GM18867 (cell line): ENCODE results near the gene DYNC1I1.

Source experiments
- ATAC-seq: cut with Tn5 transposase; IDR thresholded peaks from one replicate; pipeline ENCODE4 v1.9.1; 2021; ENCODE audit warnings: mild to moderate bottlenecking, moderate library complexity; ENCODE audit not compliant: unreplicated experiment

The DYNC1I1 gene

DNA sequence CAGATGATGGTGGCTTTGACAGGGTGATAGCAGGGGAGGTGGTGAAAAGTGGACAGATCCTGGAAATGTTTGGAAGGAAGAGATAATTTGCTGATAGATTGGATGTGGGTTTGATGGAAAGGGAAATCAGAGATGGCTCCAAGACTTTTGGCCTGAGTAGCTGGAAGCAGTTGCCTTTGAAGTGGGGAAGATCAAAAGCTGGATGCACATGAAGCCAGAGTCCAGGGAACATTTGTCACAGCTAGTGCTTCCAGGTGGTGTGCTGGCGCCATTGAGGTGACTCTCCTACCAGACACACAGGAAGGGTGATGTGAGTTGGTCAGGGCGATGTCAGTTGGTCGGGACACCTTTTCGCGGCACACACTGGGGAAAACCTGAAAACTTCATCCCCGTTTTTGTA lies 15.9 kb downstream of the DYNC1I1 start:
- no peak for ATAC-seq

DNA sequence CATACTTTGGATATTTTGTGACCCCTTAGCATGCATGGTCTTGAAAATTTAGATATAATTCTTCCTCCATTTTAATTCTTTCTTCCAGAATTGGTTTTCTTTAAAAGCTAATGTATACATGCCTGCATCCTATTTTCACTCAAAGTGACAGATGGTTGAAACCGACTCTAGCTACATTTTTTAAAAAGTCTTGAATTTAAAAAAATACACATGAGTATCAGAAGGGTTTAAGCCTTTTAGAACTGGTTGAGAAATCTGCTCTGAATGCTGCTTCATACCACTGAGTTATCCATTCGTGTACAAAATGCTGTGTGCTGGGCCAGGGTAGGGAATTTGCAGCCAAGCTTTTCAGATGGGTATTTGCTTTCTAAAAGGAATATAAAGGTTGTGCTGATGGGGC lies 16.5 kb downstream of the DYNC1I1 start:
- ATAC-seq, result no peak

DNA sequence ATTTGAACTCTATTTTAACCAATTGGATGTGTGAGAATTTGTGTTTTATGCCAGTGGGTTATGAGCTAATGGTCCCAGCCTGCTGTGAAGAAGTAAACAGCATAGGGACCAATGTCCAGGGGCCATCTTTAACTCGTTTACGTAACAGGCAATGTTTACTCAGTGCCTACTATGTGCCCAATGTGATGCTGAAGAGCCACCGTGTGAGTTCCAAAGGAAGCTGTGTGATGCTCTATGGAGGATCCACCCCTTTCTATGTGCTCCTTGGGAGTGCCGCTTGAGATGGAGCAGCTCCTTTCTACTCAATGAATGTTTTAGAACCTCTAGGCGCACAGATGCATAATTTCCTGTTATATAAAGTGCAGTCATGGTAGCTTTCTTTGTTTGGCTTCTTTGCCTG lies 21.3 kb downstream of the DYNC1I1 start:
- ATAC-seq, result no peak

DNA sequence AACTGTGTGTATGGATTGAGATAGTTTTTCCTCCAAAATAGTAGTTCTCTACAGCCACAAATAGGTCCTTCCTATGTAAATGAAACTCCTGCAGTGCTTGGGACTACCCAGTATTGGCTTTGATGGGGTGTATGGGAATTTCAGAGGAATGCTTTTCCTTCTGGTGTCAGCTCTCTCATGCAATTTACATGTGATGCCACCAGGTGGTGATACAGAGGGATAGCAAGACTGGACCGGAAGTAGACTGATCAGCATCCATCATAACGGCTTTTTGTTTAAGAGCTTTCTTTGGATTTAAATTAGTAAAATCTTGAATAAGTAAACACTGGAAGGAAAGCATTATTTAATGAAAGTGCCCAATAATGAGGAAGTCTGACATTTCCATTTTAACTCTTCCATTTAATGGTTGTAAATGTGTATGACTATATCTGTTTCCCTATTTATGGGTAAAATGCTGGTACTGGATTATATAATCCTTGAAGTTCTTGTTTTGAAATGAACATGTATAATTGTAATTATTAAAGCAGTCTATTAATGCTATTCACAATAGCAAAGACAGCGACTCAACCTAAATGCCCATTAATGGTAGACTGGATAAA lies 22.7 kb downstream of the DYNC1I1 start:
- ATAC-seq, result peak; percentile 86

DNA sequence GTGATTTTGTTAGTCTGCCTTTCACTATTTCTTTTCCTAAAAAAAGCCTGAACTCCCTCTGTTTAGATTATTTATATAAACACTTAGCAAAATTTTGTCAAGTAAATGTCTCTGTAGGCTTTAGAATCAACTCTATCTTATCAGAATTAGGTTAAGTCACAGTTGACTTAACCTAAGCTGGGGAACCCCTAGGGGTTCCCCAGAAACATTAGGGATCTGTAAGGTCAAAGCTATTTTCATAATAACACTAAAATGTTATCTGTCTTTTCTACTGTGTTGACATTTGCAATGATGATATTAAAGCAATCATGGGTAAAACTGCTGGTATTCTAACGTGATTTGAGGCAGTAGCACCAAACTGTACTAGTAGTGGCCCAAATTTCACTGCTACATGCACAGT lies 24.3 kb downstream of the DYNC1I1 start:
- no peak for ATAC-seq

DNA sequence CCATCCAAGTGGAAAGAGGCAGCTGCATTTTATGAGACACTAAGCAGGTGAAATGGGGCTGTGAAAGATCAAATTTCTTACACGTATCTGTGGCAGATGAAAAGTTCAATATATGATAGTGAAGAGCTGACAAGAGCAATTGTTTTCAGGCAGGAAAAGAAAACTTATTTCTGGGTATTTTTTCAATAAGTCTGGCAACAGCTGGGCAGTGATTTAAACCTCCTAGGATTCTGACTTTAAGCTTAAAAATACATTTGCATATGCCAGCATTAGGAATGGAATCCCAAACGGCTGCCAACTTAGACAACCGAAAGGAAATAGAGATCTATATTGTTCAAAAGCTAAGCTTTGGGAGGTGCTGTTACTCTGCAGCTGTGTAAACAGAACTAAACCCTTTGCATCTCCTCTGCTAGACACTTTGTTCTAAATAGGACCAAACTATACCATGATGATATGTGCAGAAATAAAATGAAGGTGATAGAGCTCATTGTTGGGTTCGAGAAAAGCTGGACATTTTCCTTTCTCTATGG lies 26.1 kb downstream of the DYNC1I1 start:
- ATAC-seq, result no peak

DNA sequence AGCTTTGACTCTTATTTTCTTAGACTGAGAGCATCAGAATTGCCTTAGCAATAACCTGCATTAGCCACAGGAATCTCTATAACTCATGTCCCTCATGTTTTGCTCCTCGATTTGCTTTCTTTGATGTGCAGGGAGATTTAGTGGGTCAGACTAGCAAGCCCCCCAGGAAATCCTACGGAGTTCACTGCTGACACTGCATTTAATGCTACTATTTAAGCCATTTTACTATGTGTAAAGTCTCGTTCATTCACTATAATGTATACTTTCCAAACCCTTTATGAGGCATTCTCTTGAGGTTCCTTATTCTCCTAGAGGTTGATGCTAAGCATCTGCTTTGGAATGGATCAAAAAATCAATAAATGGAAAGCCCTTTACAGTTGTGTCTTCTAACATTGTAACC lies 28.4 kb downstream of the DYNC1I1 start:
- no peak for ATAC-seq

DNA sequence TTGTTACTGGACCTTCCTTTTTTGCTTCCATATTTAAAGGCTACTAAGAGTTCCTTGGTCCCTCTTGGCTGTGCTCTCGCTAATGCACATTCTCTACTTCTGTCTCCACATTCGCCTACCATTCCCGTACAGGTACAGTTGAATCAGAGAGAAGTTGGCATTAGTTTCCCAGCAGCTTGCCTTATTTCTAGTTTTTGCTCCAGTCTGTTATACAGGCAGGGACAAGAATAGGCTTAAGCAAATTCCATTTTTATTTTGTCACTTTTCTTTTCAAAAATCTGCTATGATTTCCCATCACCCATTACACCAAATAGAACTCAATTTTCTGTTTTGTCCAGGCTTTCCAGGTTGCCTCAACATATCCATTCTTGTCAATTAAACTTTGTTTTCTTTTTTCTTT lies 29.9 kb downstream of the DYNC1I1 start:
- ATAC-seq, result no peak

DNA sequence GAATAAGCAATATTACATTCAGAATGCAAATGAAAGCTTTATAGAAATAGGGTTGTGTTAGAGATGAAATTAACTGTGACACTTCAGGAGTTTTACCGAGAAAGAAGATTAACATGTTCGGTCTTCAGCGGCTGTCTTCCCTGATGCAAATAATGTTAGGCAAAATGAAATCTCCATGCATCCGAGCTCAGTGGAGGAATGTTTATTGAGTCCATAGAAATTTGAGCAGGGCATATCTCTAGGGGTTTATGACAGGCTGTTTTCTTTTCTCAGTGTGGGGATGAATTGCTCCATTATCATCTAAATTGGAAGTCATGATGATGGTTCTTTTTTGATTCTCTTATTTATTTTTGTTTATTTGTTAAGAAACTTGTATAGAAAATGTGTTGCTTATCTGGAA lies 31.7 kb downstream of the DYNC1I1 start:
- no peak for ATAC-seq

DNA sequence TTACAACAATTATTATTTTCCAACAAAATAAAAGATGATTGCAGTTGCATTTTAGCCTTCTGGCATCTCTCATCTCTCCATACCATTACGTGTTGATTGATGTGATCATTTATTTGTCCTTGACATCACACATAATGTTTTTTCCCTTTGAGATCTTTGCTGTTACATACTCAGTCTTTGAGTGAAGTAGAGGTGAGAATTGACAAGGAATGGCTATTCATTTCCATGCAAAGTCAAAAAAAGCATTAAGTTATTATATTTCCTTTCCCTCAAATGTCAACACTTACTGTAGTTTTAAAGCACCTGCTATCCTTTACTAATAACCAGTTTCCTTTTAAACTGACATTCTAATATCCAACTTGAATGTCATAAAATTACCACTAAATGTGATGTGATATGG lies 33.6 kb downstream of the DYNC1I1 start:
- no peak for ATAC-seq

DNA sequence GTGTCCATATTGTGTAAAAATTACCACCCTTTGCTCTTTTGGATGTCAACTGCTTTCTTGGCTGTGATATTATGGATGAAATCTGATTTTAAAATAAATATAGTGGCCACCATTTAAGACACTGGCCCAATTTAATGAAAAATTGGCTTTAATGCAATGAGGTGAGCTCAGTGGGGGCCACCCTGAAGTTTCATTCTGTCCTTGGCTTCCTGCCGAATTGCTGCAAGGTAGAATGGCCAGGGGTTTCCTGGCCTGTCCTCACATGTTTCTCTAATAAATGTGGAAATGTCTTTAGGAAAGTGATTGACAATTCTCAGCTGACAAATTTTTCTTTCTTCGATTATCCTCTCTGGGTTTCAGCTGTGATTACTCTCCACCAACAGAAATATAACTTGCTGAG lies 36.0 kb downstream of the DYNC1I1 start:
- ATAC-seq, result no peak

DNA sequence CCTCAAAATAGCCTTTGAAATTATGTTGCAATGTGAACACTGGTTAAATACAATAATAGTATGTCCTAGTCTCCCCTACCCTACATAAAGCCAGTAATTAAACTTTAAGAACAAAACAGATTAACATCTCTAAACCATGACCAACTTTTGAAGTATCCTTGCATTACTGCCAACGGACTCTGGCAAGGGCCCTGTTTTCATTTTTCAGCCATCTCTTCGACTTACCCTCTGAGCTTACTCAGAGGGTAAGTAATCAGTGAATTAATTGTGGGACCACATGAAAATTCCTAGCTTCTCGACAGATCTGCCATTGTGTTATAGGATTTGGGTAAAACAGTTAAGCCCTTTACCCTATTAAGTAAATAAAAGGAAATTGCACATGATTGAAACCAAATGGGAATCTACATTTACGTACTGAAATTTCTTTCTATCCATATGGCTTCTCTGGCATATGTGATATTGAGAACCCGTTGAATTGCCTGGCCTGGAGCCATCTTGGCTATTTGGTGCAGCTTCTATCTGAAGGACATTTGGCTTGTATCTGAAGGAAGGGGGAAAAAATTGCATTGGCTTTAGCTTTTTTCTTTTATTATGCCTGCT lies 39.6 kb downstream of the DYNC1I1 start:
- no peak for ATAC-seq

DNA sequence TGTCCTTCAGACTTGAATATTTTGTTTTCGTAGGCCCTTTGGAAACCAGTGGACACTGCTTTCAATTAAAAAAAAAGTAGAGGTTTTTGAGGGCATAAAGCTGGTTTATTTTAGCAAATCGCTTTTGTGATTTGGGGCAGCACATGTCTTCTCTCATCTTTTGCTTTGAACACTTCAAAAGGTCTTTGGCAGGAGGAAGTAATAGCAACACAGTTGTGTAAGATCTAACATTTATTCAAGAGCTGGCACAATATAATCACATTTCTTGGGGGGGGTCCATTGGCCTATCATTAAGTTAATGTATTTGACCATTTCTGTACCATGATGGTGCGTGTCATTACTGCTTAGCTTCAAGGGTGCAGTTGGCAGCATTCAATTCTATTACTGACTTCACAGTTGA lies 42.4 kb downstream of the DYNC1I1 start:
- ATAC-seq, result no peak

DNA sequence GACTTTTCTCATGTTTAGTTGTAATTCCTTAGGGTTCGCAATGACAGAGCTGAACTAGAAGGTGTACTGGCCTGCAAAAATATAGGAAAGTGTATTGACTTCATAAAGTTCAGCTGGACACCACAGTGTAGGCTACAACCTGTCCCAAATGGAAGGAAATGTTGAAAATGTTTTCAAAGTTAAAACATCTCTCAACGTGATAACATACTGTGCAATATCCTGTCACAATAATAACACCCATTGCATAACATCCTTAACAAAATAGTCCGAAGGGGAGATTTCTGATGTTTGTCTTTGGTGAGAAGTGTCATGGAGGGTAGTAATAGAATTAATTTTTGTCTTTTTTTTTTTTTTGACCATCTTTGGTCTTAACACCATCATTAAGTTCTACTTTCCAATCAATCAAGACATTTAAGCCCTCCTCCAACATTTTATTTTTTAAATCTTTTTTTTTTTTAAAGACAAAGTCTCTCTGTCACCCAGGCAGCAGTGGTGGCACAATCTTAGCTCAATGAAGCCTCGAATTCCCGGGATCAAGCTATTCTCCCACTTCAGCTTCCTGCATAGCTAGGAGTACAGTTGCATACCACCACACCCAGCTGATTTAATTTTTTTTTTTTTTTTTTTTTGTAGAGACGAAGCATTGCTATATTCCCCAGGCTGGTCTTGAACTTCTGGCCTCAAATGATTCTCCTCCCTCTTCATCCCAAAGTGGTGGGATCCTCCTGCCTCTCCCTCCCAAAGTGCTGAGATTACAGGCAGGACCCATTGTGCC lies 45.7 kb downstream of the DYNC1I1 start:
- no peak for ATAC-seq

DNA sequence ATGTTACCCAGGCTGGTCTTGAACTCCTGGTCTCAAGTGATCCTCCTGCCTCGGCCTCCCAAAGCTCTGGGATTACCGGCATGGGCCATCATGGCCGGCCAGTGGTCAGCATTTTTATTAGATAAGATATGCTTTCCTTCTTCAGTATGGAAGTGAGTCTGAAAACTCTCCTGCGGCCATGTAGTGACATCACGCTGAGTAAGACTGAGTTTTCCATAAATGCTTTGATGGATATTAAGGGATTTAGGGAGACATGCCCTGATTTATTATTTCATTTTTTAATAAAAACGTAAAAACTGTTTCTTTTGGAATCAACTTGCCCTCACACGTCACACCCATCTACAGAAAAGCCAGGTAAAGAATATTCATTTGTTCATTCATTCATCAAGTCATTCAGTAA lies 48.4 kb downstream of the DYNC1I1 start:
- no peak for ATAC-seq

DNA sequence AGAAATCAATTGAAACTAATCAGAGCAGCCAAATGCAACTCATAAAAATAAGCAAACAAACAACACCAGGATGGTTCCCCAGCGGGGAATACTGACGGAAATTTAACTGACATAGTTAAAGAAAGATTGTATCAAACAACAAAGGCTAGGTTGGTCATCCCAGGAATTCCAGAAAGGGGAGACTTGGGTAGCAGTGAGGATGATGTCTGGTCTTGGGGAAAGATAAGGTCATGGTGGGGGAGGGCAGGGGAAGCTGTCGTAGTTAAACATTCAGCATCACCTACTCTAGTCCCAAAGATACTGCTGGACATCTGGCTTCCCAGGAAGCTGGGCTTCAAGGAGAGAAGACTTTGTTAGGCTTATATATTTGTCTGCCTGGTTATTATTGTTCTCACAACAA lies 50.4 kb downstream of the DYNC1I1 start:
- no peak for ATAC-seq

DNA sequence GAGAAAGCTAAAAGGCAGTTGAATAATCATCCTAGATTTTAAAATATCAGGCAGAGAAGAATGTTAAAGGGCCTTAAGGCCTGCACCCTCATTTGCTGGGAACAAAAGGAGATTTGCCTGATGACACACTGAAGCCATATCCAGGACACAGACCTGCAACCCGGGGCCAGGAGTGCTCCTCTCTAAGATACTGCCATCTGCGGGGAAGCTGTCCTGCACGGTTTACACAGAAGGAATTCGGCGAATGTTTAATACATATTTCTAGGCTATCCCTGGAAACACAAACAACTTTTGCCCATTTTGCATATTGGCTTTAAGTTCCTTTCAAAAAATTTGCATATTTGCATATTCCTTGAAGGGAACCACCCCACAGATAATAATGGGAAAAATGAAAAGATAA lies 52.3 kb downstream of the DYNC1I1 start:
- no peak for ATAC-seq

DNA sequence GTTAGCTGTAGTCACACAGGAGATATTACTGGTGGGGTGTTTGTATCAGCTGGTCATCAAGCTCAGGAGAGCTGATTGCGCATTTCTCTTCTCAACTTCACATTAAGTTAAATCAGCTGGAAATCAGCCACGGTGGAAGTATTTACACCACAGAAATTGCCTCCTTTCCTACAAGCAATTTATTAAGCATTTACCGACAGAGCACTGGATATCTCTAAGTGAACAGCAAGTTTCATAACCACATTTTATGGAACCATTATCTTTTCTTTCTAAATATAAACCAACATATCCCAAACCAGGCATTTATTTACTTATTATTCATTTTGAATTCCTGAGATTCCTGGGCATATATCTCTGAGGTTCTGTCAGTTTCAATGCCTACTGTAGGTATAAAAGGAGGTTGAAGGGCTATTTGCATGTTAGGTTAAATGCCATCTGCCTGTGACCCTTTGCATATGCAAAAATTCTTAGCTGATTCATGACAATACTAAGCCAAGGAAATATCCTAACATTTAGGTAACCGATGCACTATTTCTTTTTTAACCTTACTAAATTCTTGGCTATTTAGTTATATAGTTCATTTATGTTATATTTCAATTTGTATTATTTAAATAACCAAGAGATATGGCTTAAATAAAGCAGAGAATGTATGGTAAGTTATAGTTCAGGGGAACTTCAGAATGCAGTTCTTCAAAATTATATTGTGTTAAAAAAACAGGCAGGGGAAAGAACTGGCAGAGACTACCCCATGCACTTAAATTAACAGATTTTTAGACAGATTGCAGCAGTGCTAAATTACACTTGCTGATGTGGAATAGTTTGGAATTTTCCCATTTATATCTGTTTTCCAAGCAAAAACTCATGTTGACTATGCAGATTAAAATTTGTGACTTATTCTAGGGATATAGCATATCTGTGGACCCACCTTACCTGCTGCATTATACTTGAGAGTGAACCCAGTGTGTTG lies 56.8 kb downstream of the DYNC1I1 start:
- ATAC-seq, result no peak

DNA sequence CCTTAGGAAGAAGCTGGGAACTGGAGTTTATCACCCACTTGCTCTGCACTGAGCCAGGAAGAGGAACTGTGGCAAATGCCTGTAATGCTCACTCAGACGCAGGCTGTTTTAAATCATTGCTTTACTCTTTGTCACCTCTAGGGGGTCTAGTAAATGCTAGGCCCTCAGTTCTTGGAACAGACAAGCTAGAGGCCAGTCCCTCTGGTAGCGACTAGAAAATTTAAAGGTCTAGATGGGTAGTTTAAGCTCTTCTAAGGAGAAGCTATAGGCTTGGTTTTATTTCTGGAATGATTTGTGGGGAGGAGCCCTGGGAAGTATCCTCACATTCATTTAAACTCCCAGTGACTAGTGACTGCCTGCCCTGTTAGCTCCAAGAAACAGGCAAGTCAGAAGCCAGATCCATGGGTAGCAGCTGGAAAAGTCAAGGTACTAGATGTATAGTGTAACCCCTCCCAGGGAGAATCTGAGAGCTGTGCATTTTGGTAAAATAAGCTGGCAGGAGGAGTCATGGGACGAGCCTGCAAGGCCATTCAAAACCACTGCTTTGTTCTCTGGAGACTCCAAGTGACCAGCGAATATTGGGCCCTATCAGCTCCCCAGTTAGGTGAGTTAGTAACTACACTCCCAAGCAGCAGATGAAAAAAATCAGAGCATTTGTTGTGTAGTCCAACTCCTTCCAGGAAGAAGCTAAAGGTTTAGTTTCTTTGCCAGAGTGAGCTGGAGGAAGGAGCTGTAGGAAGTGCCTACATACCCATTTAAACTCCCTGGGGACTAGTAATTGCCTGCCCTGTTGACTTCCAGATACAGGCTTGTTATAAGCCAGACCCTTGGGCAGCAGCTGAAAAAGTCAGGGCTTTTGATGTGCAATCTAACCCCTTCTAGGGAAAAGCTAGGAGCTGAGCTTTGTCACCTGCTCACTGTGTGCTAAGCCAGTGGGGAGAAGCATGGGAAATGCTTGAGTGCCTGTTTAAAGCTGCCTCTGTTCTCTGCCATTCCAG lies 68.9 kb downstream of the DYNC1I1 start:
- ATAC-seq, result peak; percentile 90

DNA sequence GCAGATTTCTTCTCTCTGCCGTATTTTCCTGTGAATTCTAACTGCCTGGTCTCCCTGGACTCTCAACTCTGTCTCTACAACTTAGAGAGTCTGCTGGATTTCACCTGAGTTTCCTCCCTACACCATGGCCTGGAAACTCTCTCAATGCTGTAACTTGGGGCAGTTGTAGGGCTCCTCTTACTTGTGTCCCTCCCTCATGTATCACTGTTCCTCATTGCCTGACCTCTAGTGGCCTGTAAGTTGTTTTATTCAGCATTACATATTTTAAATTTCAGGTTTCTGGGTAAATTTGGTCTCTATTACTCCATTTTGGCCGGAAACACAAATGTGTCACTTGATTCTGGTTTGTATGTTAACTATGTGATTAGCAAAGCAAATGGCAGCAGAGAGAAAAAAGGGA lies 70.9 kb downstream of the DYNC1I1 start:
- peak; percentile 30 for ATAC-seq
